AG08395 (cell line): ENCODE data around the gene SLC40A1.
A peak's percentile ranks its signal among the peaks of the same experiment; 100 is the strongest.

Experiments
- DNase-seq: peaks from one replicate; pipeline ENCODE4 v3.0.0; 2012; ENCODE audit warnings: mixed read lengths, low spot score

SLC40A1 gene

DNA sequence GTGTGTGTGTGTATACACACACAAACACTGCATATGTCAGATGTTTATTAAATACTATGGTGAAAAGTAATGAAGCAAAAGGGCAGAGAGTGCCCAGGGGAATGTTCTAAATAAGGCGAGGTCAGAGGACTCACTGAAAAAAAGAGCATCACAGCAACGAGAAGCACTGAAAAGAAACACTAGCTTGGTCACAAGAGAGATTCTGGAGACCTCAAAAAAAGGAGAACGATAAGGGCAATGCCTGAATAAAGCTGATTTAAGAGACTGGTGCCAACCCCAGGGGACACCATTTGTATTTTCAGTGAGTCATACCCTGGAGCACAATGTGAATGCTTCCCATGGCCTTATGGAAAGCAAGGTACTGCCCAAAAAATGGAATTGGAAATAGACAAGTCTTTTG lies 14.5 kb downstream of the SLC40A1 start:
- no peak for DNase-seq

- no peak for DNase-seq
These were observed 19.1 kb downstream of the SLC40A1 start for GRCh38 chr2:189561371-189562038.

DNA sequence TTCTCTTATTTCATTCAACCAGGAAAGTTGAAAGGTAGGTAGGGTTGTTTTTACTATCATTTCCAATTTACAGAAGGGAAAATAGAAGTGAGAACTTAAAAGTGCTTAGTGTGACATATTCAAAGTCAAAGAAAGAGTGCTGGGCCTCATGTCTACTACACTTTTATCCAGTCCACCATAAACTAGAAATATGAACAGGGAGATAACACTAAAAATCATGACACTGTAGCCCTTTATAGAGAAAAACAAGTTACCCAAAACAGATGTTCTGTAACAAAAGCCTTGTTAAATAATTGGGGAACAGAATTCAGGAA lies 20.4 kb downstream of the SLC40A1 start:
- DNase-seq, result no peak

DNA sequence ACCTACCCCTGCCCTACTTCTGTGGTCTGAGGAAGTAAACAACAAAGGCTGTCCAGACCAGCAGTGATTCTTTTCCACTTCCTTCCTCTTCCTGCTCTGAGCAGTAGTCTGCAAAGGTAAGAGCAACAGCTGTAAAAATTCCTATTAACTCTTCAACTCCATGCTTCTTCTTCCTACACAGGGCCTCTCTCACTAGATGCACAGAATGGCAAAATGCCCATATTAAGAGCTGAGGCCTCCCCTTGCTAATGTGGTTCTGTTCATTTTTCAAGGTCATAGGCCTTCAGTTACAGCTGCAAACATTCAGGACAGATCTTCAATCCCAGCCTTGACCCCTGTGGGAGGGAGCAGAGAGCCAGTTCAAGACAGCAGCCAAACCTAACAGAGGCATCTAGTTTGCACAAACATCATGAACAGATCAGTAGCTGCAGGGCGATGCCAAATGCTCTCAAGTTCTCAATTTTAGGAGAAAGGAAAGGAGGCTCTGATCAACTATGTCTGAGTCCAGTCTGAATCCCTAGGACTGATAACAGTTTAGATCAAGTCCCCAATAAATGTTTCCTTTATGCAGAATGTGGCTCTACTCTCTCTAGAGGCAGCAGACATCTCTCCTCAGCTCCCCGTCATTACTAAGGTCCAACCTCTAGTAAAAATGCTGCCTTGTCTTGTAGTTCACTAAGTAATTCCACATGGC lies 20.9 kb downstream of the SLC40A1 start:
- no peak for DNase-seq

DNA sequence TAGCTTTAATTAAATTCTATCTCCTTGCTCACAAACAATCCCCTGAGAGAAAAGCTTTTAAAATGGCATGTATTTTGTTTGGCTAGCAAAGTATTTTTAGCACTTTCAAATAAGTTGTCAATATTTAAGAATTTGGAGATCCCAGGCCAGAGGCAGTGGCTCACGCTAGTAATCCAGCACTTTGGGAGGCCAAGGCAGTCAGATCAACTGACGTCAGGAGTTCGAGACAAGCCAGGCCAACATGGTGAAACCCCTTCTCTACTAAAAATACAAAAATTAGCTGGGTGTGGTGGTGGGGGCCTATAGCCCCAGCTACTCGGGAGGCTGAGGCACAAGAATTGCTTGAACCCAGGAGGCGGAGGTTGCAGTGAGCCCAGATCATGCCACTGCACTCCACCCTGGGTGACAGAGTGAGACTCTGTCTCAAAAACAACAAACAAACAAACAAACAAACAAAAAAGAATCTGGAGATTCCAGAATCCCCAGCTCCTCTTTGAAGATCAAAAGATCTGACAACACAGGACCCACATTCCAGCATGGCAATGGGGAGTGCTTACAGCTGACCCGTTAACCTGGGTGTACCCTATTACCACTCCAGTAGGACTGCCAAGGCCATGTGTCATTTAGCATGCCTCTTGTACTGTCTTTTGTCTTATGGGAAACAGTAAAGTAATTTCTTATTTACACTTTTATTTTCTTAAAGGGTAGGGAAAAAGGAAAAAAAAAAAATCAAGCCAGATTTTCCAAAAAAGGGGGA lies 21.9 kb downstream of the SLC40A1 start:
- no peak for DNase-seq

GRCh38 chr2:189557373-189557772 lies 23.2 kb downstream of the SLC40A1 start:
- DNase-seq, result no peak

- no peak for DNase-seq
These were observed 24.1 kb downstream of the SLC40A1 start for GRCh38 chr2:189556526-189556925.

- DNase-seq, result no peak
These were observed 25.4 kb downstream of the SLC40A1 start for GRCh38 chr2:189555232-189555631.

DNA sequence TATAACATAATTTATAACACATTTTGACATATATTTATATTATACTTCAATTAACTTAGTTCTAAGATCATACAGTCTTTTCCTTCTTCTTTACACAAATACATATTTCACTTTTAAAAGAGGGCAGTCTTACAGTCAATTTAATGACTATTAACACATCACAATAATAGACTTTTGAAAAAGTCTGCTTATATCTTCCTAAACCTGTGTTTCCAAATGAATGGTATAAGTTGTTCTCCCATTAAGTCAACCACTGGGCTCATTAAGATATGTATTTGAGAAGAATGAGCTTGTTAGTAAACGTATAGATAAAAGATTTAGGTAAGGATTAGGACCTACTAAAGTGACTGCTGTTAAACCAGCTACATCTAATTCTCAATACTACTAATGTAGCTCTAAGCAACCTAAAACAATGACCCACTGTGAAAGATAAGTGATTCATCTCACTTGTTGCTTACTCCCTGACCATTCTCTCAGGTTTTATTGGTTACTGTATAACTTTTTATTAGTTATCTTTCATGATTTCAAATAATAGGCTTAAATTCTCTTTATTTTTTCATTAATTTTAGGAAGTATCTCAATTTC lies 27.0 kb downstream of the SLC40A1 start:
- no peak for DNase-seq

- no peak for DNase-seq
These were observed 27.6 kb downstream of the SLC40A1 start for GRCh38 chr2:189552991-189553404.

GRCh38 chr2:189552334-189552990 lies 28.1 kb downstream of the SLC40A1 start:
- no peak for DNase-seq

GRCh38 chr2:189551808-189552207 lies 28.8 kb downstream of the SLC40A1 start:
- no peak for DNase-seq

DNA sequence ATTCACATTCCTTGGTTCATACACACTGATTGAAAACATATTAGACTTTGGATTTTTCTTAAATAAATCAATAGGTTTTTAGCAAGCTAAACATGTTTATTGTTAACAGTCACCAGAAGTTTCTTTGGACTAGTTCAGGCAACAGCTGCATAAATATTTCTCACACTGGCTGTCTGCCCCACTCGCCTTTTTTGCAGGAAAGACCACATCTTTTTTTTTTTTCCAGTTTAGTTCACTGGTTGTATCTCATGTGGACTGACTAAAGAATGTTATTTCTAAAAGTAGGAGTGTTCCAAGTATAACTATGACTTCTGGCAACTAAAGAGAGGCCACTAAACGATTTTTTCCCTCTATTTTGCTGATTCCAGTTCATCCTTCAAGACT lies 31.1 kb downstream of the SLC40A1 start:
- peak; percentile 10 for DNase-seq

DNA sequence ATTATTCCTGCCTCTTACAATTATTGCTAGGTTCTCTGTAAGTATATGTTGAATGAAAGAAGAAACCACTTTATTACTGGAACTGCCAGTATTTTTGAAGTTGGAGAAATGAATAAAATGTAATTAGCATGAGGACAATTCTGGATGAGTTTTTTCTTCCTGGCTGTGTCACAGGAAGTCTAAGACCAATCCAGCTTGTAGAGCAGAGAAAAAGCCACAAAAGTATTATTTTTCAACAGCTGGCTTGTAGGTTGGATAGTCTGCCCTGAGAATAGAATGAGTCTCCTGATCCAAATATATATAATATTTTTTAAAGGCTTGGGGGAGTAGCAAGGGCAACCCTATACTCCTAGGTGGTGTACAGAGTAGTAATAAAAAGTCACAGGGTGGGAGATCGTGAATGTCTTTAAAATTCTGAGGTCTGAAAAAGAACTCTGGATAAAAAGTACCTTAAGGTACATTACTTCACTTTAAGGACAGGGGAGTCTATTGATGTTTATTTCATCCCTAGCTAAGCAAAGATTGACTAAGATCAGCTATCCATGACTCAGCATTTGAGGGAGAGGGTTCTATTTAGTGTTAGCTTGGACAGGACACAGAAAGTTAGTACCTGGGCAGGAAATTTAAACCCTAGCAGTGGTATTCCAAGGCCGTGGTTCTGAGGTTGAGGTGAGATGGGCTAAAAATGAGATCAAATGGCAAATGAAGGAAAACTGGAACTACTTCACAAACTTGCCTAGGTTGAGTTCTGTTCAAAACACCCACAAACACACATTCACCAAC lies 31.7 kb downstream of the SLC40A1 start:
- no peak for DNase-seq

- peak; percentile 22 for DNase-seq
These were observed 35.2 kb downstream of the SLC40A1 start for GRCh38 chr2:189545418-189545817.

DNA sequence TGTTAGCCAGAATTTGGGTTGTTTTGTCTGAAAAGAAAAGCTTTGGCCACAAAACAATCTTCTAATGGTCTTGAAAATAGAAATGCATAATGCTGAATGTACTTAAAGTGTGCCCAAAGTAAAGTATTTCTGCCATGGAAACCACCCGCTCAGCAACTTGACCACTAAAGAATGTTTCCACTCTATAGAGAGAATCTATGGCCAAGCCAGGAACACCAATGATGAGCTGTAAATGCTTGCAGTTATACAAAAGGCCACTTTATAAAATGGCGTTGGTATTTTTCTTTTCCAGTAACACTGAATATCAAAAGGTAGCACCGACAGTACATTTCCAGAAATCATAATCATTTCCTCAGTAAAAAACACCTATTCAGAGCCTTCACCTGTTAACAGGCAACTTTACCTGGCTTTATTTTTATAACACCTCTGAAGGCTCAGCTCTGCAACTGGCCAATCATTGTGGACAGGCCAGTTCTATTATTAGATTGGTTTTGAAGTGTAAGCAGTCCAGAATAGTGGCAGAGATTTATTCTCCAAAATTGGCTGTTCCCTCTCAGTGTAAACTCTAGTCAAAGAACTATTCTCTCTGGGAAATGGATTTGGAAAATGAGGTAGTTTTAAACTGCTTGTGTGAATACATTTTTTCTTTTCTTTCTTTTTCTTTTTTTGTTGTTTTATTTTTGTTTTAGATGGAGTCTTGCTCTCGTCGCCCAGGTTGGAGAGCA lies 36.1 kb downstream of the SLC40A1 start:
- DNase-seq, result no peak

GRCh38 chr2:189543367-189543766 lies 37.2 kb downstream of the SLC40A1 start:
- no peak for DNase-seq

DNA sequence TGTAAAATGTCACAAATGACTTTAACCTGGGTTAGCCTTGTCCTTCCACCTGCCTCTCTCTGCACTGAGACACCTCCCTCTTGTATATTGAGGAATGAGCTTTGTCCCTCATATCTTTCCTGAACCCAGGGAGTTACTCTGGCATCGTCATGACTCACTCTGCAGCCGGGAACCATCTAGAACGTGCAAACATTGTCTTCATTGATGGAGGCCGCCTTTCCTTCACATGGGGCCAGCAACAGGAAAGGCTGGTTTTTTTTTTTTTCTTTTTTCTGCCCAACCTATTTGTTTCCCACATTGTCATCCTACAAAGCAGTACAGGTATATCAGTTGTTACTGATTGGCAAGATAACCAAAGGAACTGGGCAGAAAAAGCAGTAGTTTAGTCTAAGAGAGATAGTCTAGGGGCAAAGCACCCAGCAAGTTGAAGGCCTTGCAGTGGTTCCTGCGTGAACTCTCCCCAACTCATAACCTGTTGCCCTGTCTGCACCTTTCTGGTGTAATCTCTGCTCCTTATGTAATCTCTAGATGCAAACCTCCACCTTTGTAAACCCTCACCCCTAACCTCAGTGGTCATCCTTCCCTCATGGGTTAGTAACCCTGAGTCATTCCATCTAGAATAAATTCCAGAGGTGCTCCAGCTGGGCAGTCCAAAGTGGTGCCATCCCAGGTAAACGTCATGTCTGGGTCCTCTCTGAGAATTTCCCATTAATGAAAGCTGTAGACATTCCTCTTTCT lies 38.3 kb downstream of the SLC40A1 start:
- no peak for DNase-seq

GRCh38 chr2:189541591-189541990 lies 39.0 kb downstream of the SLC40A1 start:
- no peak for DNase-seq

DNA sequence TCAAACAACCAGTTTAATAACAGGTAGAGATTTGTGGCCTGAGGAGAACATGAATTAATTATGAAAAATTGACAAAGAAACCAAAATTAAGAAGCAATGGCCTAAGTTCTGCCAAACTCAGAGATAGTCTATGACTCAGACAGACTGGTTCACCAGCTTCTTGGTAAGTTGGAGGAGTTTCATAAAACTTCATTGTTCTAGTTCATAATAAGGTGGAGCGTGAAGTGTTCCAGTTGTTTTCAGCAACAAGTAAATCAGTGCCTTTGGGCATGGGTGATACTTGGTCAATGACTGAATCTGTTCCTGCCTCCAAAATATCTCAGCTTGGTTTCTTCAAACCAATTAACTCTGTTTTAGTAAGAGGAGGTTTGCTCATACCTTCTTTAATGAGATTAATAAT lies 40.0 kb downstream of the SLC40A1 start:
- no peak for DNase-seq
